H1 (cell line): ENCODE measurements around the gene WDR12. TPM values are rescaled to one million over a fixed set of nuclear protein-coding genes. Genes with fewer than 3 reads are reported as not detected.

Experiments used
- ATF3 ChIP-seq: IDR thresholded peaks from 2 replicates; pipeline ENCODE4 v1.6.1; 2011; ENCODE audit warnings: low read depth, mild to moderate bottlenecking, low read length; ENCODE audit not compliant: insufficient read depth
- BRCA1 ChIP-seq: IDR thresholded peaks from 2 replicates; pipeline ENCODE4 v1.6.1; 2012; ENCODE audit warnings: low read depth, low read length, improper control_type of control experiment
- CBX8 ChIP-seq: fragments of 300-800, 300-1000 bp; sonication (generic); IDR thresholded peaks from 2 replicates; pipeline ENCODE4 v1.7.1; 2016; ENCODE audit warnings: low read depth, low read length, borderline replicate concordance
- CEBPB ChIP-seq: IDR thresholded peaks from 2 replicates; pipeline ENCODE4 v1.6.1; 2012; ENCODE audit warnings: low read depth, low read length
- CHD7 ChIP-seq: fragments of 300-600 bp; sonication (generic); IDR thresholded peaks from 2 replicates; pipeline ENCODE4 v1.7.1; 2012; ENCODE audit warnings: low read length, moderate library complexity, mild to moderate bottlenecking, inconsistent platforms; ENCODE audit not compliant: insufficient replicate concordance
- CTBP2 ChIP-seq: IDR thresholded peaks from 2 replicates; pipeline ENCODE4 v1.7.0; 2011; ENCODE audit warnings: borderline replicate concordance, mild to moderate bottlenecking, moderate library complexity, mixed read lengths, low read length; ENCODE audit not compliant: insufficient read depth, insufficient read length
- PHF8 ChIP-seq: fragments of 200-600 bp; sonication (generic); conservative IDR thresholded peaks from 2 replicates; pipeline ENCODE4 v1.7.1; 2012; ENCODE audit warnings: low read depth, mild to moderate bottlenecking, inconsistent platforms, low read length, moderate library complexity
- SAP30 ChIP-seq: fragments of 300-600 bp; sonication (generic); IDR thresholded peaks from 2 replicates; pipeline ENCODE4 v1.7.1; 2012; ENCODE audit warnings: low read length, moderate library complexity, mild to moderate bottlenecking, inconsistent platforms; ENCODE audit not compliant: insufficient read depth, insufficient replicate concordance
- SUZ12 ChIP-seq: fragments of 200-600 bp; sonication (generic); IDR thresholded peaks from 2 replicates; pipeline ENCODE4 v1.6.1; 2012; ENCODE audit warnings: mild to moderate bottlenecking, inconsistent platforms, low read length, moderate library complexity, mixed read lengths
- polyA plus RNA-seq, 7 experiments: library from polyadenylated mRNA; depleted of rRNA in 3 of 7; stranded (reverse) in 5 of 7; unstranded in 2 of 7; fragments of >200 nt in 5 of 7; fragments of 200-250 nt in 2 of 7; gene quantifications; 1 replicate in 5 of 7; 2 replicates in 1 of 7; 4 replicates in 1 of 7; pipeline versions ENCODE4 v1.2.1 to v1.2.3, GENCODE V29; 2011 to 2013; ENCODE audit warnings: missing spikeins in 2 of 7, mixed read lengths in 2 of 7
- total RNA-seq: library from RNA; stranded (reverse); fragmentation: NEBNext Ultra II Directional; extraction: Animal tissue kit (Norgen Biotek cat#: 25700); gene quantifications from 2 replicates; pipeline ENCODE4 v1.2.1, GENCODE V29; 2021

WDR12 gene
- total and polyA plus RNA-seq, 2 of the 8 experiments (the other 6 are each of a cell fraction or from before 2014, with no cell fraction given), result 25.0 to 183 TPM

GRCh38 chr2:202871300-202872141 is 40.0 kb downstream of the WDR12 start, which contains the start of gene ICA1L (continued):
- TF ChIP-seq BRCA1 (no peak), CBX8 (no peak), CTBP2 (no peak), ATF3 (no peak), CEBPB (no peak), PHF8 (peak; percentile 67), SUZ12 (no peak), SAP30 (no peak), CHD7 (no peak)
